Skeletal muscle tissue (tissue), 4 donors: ENCODE measurements around the gene SIPA1L3. TPM values are rescaled to one million over a fixed set of nuclear protein-coding genes. Genes with fewer than 3 reads are reported as not detected.
"Not testable (repeated sequence)": the region's sequence is repeated elsewhere in the genome, so short reads cannot be mapped to it uniquely, and the experiment has no call there.

Experiments
- H3K27ac ChIP-seq: one replicate; pipeline ENCODE4 v1.7.0; 2013; ENCODE audit warnings: mild to moderate bottlenecking, low read depth, low read length, inconsistent platforms
- H3K27me3 ChIP-seq, 3 donors: one replicate each; pipeline ENCODE4 v1.7.0; 2013; ENCODE audit warnings: low read length in 3 of 3; ENCODE audit not compliant: control insufficient read depth in 3 of 3, insufficient read depth in 3 of 3
- H3K36me3 ChIP-seq, 3 donors: one replicate each; pipeline ENCODE4 v1.7.0; 2013; ENCODE audit warnings: low read length in 3 of 3; ENCODE audit not compliant: control insufficient read depth in 3 of 3, insufficient read depth in 3 of 3
- H3K4me1 ChIP-seq, 3 donors: one replicate each; pipeline ENCODE4 v1.7.0; 2013; ENCODE audit warnings: low read length in 3 of 3, mild to moderate bottlenecking in 3 of 3; ENCODE audit not compliant: control insufficient read depth in 3 of 3, insufficient read depth in 3 of 3
- H3K4me3 ChIP-seq, 3 donors: one replicate each; pipeline ENCODE4 v1.7.0; 2013; ENCODE audit warnings: low read length in 3 of 3
- H3K9ac ChIP-seq, 3 donors: one replicate each; pipeline ENCODE4 v1.7.0; 2013; ENCODE audit warnings: low read length in 3 of 3, mild to moderate bottlenecking in 3 of 3, moderate library complexity in 2 of 3, low read depth in 1 of 3
- H3K9me3 ChIP-seq, 3 donors: one replicate each; pipeline ENCODE4 v1.7.0; 2013; ENCODE audit warnings: low read length in 3 of 3; ENCODE audit not compliant: control insufficient read depth in 3 of 3
- total RNA-seq: library from RNA; depleted of rRNA; stranded (reverse); fragments of >200 nt; gene quantifications from one replicate; pipeline ENCODE4 v1.2.3, GENCODE V29; 2014
- donor health status: Osteomylitis.

Gene SIPA1L3
- total RNA-seq, 1 donor from 2014 or later = 3.7 TPM

DNA sequence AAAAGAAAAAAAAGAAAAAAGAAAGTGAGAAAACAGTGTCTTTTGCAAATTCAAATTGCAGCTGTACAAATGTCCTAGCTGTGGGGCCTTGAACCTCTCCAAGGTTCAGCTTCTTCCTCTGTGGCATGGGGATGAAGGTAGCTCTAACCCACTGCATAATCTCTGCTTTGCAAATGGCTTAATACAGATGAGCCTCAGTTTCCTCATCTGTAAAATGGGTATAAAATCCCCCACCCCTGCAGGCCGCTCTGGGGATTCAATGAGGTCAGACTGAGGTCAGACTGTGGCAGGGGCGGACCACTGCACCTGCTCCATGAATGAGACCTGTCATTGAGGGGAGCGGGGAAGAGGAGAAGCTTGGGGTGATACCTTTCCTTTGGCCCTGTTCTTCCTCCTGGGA is 311.2 kb downstream of the SIPA1L3 start:
- Histone ChIP-seq H3K9ac (no peak overlapping the region), H3K27me3 (peaks cover 8 to 45% (median 28%) of the 10 kb centered on the region in 3 donors), H3K4me1 (no peaks in the 10 kb centered on the region), H3K9me3 (no peaks in the 10 kb centered on the region), H3K4me3 (no peak overlapping the region), H3K36me3 (no peaks in the 10 kb centered on the region), H3K27ac (no peak overlapping the region)

DNA sequence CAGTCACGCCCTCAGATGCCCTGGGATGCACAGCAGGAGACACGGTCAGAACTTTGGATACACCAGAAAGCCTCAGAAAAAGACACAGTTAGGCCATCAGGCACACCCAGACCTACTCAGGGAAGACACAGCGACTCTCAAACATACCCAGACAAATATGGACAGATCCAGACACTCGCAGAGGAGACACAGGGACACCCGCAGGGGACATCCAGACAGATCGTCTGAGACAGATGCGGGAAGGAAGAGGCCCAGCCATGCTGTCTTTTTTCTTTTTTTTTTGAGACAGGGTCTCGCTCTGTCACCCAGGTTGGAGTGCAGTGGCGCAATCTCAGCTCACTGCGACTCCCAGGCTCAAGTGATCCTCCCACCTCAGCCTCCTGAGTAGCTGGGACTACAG is 312.2 kb downstream of the SIPA1L3 start:
- Histone ChIP-seq H3K4me3 (no peak overlapping the region), H3K36me3 (no peaks in the 10 kb centered on the region), H3K27me3 (peaks cover 10 to 43% (median 30%) of the 10 kb centered on the region in 3 donors), H3K9ac (no peak overlapping the region), H3K27ac (no peak overlapping the region), H3K4me1 (peaks cover 0 to 5% (median 0%) of the 10 kb centered on the region in 3 donors), H3K9me3 (no peaks in the 10 kb centered on the region)

GRCh38 chr19:38221421-38221820 is 314.4 kb downstream of the SIPA1L3 start:
- no peak overlapping the region for H3K4me3 ChIP-seq
- peaks cover 0 to 7% (median 0%) of the 10 kb centered on the region in 3 donors for H3K4me1 ChIP-seq
- no peaks in the 10 kb centered on the region for H3K9me3 ChIP-seq
- peaks cover 12 to 43% (median 43%) of the 10 kb centered on the region in 3 donors for H3K27me3 ChIP-seq
- H3K9ac ChIP-seq = no peak overlapping the region
- H3K36me3 ChIP-seq = no peaks in the 10 kb centered on the region
- no peak overlapping the region for H3K27ac ChIP-seq

DNA sequence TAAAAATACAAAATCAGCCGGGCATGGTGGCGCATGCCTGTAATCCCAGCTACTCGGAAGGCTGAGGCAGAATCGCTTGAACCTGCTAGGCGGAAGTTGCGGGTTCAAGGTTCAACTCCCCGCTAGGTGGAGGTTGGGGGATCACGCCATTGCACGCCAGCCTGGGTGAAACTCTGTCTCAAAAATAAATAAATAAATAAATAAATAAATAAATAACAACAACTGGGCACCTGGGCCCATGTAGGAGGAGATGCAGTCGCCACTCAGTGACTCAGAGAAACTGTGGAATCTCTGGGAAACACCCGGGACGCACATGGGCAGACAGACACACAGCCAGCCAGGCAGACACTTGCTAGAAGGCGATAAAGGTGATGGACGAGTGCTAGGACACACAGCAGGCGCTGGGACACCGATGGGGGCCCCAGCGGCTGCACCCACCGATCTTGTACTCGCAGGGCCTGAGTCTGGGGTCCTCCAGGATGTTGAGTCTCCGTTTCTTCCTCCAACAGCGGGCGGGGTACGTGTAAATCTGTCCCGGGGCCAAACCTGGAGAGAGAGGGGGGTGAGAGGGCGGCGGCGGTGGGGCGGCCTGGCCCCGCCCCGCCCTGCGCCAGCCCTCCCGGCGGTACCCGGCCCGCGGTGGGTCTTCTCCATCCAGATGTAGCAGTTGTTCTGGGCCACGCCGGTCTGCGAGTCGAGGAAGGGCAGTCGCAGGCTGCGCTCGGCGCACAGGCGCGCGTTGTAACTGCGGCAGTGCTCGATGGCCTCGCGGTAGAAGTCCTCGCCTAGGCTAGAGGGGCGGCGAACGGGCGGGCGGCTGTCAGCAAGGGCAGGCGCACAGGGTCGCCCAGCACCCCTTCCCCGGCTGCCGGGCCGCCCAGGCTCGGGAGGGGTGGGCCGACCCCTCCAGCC is 315.2 kb downstream of the SIPA1L3 start:
- H3K27ac ChIP-seq = no peak overlapping the region
- no peaks in the 10 kb centered on the region for H3K9me3 ChIP-seq
- peaks cover 15 to 48% (median 44%) of the 10 kb centered on the region in 3 donors for H3K27me3 ChIP-seq
- no peaks in the 10 kb centered on the region for H3K36me3 ChIP-seq
- H3K4me3 ChIP-seq = no peak overlapping the region
- H3K4me1 ChIP-seq = peaks cover 0 to 7% (median 0%) of the 10 kb centered on the region in 3 donors
- no peak overlapping the region for H3K9ac ChIP-seq

DNA sequence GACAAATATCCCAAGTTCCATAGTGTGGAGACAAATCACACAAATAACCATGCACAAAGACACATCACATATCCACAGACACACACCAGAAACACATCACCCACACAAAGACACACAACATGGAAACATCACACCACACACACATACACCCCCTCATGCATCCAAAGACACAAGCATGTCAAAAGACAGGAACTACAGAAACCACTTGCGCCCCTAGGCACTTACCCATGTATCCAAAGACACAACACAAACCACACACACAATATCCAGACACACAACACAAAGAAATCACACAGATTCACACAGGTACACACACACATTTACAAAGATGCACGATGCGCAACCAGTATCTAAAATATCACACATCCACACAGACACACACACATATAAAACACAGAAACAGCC is 316.1 kb downstream of the SIPA1L3 start:
- Histone ChIP-seq H3K36me3 (no peaks in the 10 kb centered on the region), H3K9me3 (no peaks in the 10 kb centered on the region), H3K27ac (no peak overlapping the region), H3K4me3 (no peak overlapping the region), H3K27me3 (peaks cover 24 to 57% (median 53%) of the 10 kb centered on the region in 3 donors), H3K4me1 (peaks cover 0 to 9% (median 0%) of the 10 kb centered on the region in 3 donors), H3K9ac (no peak overlapping the region)

- no peaks in the 10 kb centered on the region for H3K9me3 ChIP-seq
- H3K27ac ChIP-seq = no peak overlapping the region
- peaks cover 0 to 10% (median 2%) of the 10 kb centered on the region in 3 donors for H3K4me1 ChIP-seq
- peaks cover 26 to 58% (median 55%) of the 10 kb centered on the region in 3 donors for H3K27me3 ChIP-seq
- no peak overlapping the region for H3K9ac ChIP-seq
- no peaks in the 10 kb centered on the region for H3K36me3 ChIP-seq
- peak overlapping the region in 1 of 3 donors; percentile 42 for H3K4me3 ChIP-seq
Measured at GRCh38 chr19:38223617-38224013, 316.6 kb downstream of the SIPA1L3 start.

DNA sequence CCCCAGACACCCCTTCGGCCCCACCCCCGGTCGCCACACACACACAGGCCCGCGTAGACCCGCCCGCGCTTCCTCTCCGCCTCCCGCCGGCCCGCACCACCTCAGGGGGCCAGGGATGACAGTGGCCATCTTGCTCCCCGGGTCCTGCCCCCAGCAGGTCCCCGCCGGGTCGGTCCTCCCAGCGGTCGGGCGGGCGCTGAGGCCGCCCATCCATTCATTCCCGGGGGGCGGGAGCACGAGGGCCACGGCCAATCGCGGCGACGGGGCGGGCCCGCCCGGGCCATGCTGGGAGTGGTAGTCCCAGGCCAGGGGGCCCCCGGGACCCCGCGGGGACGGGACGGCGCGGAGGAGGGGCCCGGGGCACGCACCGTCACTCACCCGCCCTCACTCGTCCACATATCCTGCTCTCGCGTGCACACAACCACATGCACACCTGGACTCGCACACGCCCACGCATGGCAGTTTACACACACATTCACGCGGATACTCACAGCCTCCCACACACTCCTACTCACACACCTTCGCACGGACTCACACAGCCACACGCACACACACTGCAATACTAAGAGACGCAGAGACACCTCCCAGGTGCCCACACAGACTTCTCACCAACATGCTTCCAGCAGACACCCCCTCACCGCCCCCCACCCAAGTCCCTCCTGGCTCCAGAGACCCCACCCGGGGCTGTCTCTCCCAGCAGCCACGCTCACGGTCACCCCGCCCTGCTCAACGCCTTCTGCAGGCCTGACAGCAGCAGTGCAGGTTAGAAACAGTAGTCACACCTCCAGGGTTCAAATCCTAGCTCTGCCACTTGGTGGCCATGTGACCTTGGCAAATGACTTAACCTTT is 317.2 kb downstream of the SIPA1L3 start, which contains the start of gene DPF1:
Gene DPF1, minus strand, starts transcription at position 209 of the 849 bp plus-strand sequence. Its CDS starts 80 bp downstream, at position 129.
- Histone ChIP-seq H3K27ac (no peak within 1 kb of the TSS), H3K9me3 (no peaks in the 10 kb centered on the region), H3K27me3 (peaks cover 31 to 60% (median 58%) of the 10 kb centered on the region in 3 donors), H3K36me3 (no peaks in the 10 kb centered on the region), H3K4me1 (peaks cover 0 to 15% (median 7%) of the 10 kb centered on the region in 3 donors), H3K9ac (no peak within 1 kb of the TSS), H3K4me3 (peak within 1 kb of the TSS; percentile 42 to 63 (median 52))

DNA sequence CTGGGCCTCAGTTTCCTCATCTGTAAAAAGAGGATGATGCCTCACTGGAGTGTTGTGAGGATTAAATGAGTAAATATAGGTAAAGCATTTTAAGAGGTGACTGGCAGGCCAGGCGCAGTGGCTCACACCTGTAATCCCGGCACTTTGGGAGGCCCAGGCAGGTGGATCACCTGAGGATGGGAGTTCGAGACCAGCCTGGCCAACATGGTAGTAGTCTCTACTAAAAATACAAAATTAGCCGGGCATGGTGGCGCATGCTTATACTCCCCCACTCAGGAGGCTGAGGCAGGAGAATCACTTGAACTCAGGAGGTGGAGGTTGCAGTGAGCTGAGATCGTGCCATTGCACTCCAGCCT is 317.8 kb downstream of the SIPA1L3 start:
- not testable (repeated sequence) for H3K4me3 ChIP-seq, H3K9ac ChIP-seq, H3K9me3 ChIP-seq, H3K36me3 ChIP-seq, H3K27ac ChIP-seq
- Histone ChIP-seq H3K4me1 (peaks cover 0 to 15% (median 7%) of the 10 kb centered on the region in 3 donors), H3K27me3 (peaks cover 31 to 61% (median 59%) of the 10 kb centered on the region in 3 donors)

- H3K4me3 ChIP-seq = no peak overlapping the region
- H3K4me1 ChIP-seq = peaks cover 0 to 15% (median 7%) of the 10 kb centered on the region in 3 donors
- peaks cover 29 to 66% (median 58%) of the 10 kb centered on the region in 3 donors for H3K27me3 ChIP-seq
- H3K27ac ChIP-seq = no peak overlapping the region
- H3K9me3 ChIP-seq = no peaks in the 10 kb centered on the region
- H3K36me3 ChIP-seq = no peaks in the 10 kb centered on the region
- no peak overlapping the region for H3K9ac ChIP-seq
Measured at GRCh38 chr19:38227287-38228004, 320.4 kb downstream of the SIPA1L3 start.
